HG03442 (cell line): Measurements from ENCODE around the gene RNF182.
"Not testable (repeated sequence)": the region's sequence is repeated elsewhere in the genome, so short reads cannot be mapped to it uniquely, and the experiment has no call there.

ENCODE experiments used
- ATAC-seq: cut with Tn5 transposase; IDR thresholded peaks from one replicate; pipeline ENCODE4 v1.9.1; 2021; ENCODE audit warnings: mild to moderate bottlenecking, moderate library complexity; ENCODE audit not compliant: unreplicated experiment

RNF182 gene, protein sequence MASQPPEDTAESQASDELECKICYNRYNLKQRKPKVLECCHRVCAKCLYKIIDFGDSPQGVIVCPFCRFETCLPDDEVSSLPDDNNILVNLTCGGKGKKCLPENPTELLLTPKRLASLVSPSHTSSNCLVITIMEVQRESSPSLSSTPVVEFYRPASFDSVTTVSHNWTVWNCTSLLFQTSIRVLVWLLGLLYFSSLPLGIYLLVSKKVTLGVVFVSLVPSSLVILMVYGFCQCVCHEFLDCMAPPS

GRCh38 chr6:13924949-13925881 lies at the start of gene RNF182:
TSS of gene RNF182 (plus strand) at chr6:13924952. CDS start at chr6:13977120, 52,168 bp downstream.
- ATAC-seq, result no peak

GRCh38 chr6:13877051-13877450 lies 47.7 kb upstream of the RNF182 start:
- no peak for ATAC-seq

GRCh38 chr6:13880061-13880663 lies 44.6 kb upstream of the RNF182 start:
- not testable (repeated sequence) for ATAC-seq

DNA sequence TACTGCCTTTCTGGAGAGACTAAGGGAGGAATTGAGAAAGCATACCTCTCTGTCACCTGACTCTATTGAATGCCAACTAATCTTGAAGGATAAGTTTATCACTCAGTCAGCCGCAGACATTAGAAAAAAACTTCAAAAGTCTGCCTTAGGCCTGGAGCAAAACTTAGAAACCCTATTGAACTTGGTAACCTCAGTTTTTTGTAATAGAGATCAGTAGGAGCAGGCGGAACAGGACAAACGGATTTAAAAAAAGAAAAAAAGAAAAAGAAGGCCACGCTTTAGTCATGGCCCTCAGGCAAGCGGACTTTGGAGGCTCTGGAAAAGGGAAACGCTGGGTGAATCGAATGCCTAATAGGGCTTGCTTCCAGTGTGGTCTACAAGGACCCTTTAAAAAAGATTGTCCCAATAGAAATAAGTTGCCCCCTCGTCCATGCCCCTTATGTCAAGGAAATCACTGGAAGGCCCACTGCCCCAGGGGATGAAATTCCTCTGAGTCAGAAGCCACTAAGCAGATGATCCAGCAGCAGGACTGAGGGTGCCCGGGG lies 43.1 kb upstream of the RNF182 start:
- no peak for ATAC-seq

DNA sequence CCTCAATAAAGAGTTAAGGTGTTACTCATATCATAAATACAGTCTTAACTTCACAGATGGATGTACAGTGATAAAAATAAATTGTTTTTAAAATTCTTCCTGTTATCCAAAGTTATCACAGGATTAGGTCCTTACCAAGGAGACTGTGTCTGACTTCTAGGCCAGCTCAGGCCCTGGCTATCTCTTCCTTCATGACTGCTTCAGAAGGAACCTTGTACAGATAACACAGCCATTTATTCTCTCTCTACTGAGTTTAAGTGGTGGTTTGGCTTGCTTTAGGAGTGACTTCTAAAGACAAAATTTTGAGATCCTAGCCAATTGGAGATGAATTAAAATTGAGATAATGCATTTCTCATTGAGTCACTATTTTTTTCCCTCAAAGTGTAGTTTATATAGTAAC lies 40.8 kb upstream of the RNF182 start:
- ATAC-seq, result no peak

DNA sequence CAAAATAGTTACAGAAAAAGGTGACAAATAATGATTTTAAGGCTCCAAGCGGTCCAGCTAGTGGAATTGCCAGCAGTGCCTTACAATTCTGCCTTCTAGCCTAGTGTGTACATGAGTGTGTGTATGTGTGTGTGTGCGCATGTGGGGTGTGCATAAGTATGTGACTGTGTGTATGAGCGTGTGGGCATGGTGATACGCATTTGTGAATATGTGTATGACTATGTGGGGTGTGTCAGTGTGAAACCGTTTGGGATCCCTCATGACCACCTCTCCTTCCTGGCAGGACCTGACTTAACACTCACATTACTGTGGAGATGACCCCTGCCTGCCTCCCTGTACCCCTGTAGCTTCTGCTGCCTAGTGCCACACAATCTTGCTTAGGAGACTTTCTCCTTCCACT lies 40.4 kb upstream of the RNF182 start:
- no peak for ATAC-seq

GRCh38 chr6:13885601-13886000 lies 39.2 kb upstream of the RNF182 start:
- ATAC-seq, result no peak

DNA sequence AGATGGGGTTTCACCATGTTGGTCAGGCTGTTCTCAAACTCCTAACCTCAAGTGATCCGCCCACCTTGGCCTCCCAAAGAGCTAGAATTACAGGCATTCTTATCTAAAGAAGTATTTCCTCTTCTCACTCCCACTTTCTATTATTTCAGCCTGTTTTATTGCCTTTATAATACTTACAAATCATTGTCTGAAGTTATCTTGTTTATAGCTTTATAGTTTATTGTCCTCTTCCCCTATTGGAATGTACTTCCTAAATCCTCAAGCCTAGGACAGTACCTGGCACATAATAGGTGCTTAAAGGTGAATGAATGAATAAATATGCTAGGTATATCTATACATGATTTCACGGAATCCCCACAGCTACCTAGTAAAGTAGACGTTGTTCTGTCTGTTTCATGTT lies 37.8 kb upstream of the RNF182 start:
- no peak for ATAC-seq

GRCh38 chr6:13892017-13892645 lies 32.6 kb upstream of the RNF182 start:
- no peak for ATAC-seq

DNA sequence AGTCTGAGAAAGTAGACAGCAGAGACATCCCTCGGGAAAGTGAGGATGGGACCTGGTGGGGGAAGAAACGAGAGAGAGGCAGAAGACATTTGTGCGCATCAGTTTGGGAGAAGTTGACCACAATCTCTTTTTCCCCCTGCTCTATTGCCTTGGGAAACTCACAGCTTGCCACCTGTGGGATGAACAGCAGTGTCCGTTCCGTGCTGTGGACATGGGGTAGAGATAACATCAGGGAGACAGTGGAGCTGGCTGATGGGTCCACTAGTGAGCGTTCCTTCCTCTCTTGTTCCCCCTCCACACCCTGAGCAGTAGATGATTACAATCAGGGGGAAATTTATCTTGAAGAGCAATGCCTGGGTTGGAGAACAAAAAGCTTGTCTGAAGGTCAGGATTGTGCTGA lies 21.8 kb upstream of the RNF182 start:
- no peak for ATAC-seq

- no peak for ATAC-seq
Measured at GRCh38 chr6:13903364-13903763, 21.4 kb upstream of the RNF182 start.

DNA sequence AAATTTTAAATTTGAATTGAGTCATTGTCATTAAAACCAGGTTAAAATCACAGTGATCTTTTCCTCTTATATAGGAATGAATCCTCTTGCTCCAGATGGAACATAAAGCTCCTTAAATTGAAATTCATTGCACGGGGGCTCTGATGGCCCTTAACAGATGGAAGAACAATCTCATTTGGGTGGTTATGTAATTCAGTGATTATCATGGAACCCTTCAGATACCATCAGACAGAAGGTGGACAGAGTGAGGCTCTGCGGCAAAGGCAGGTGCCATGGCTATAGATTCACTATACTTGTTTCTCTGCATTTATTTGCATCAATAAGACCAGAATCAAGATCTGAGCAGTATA lies 17.8 kb upstream of the RNF182 start:
- ATAC-seq, result no peak

DNA sequence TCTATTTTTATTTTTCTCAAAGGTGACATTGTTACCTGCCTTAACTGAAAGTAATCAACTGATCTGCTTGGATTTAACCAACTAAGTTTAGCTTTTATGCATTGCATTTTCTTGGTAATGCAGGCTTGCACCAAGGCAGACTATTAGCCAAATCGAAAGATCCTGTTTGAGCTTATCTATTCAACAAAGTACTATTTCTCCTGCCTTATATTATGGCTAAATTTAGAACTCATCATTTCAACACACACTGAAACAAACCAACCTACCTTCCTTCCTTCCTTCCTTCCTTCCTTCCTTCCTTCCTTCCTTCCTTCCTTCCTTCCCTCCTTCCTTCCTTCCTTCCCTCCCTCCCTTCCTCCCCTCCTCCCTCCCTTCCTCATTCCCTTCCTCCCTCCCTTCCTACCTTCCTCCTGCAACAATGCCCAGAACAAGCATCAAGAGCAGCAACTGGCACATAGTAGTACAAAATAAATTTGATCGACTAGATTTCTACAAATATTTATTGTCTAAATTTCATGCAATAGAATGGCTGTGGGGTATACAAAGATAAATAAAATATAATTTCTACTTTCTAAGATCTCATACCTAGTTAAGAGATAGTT lies 17.0 kb upstream of the RNF182 start:
- ATAC-seq, result no peak

DNA sequence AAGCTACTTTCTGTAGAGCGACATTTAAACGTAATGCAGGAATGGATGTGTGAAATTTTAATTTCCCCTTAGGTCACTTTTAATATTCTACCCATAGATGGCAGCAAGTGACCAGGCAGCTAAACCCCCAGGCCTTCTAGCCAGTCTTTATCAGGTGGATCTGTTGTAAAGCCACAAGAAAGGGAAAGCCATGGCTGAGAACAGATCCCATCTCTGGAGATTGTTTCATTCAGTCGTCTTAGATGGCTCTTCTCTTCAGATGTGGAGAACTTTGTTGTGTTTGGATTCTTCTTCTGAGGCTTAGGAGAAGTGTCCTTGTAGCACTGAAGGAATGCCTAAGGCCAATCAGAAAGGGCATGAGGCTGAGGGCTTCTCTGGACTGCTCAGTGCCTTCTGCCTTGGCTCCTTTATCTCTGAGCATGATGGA lies 15.8 kb upstream of the RNF182 start:
- no peak for ATAC-seq

DNA sequence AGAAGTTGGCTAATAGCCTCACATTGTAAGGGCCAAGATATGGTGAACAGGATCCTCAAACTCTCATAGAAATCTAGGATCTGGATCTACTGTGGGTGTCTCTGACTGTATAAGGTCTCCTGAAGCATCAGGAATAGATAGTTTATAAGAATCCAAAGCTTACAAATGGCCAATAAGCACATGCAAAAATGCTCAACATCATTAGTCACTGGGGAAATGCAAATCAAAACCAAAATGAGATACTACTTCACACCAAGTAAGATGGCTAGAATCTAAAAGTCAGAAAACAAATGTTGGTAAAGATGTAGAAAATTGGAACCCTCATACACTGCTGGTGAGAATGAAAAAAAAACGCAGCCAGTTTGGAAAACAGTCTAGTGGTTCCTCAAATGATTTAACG lies 14.3 kb upstream of the RNF182 start:
- ATAC-seq, result no peak

DNA sequence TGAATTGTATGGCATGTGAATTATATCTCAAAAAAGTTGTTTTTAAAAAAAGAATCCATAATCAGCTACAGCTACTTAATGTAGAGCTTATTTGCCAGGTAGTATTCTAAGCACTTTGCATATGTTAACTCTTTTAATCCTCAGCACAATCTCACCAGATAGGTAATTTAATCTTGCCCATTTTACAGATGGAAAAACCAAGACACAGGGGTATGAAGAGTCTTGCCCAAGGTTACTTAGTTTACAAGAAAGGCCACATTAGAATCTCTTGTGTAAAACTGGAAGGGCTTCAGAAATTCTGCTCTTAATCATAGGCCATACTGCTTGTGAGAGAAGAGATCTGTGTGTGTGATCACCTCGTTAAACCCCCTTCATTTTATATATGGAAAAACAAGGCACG lies 13.4 kb upstream of the RNF182 start:
- no peak for ATAC-seq

DNA sequence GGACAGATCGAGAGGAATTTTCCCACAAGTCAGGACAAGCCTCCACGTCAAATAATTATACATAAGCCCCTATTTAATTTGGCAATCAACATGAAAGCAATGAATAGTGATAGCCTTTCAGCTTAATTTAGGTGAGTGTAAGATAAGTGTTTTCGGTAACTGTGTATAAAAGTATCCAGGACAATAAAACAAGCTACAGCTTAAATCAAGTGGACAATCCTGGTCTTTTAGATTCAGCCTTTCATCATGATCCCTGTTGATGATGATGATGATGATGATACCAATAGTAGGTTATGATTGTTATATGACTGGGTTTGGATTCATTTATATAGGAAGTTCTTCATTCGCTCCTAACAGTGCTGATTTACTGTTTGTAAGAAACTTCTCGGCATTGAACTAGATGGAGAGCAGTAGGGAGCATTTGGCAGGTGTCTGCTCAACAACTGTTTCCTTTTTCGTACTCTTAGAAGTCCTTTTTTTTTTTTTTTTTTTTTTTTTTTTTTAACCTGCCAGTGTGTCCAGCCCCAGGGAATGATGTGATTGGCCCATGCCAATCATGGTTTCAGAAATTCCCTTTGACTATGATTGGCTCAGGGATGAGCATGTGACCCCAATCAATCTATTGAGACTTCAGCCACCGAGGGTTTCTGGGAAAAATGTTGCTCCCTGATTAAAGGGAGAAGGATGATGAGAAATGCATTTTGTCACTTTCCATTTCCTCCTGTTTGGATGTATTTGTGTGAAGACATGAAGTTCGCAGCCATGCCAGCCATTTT lies 11.3 kb upstream of the RNF182 start:
- ATAC-seq, result no peak

GRCh38 chr6:13914351-13914750 lies 10.4 kb upstream of the RNF182 start:
- ATAC-seq, result no peak

- ATAC-seq, result no peak
Measured at GRCh38 chr6:13915561-13916229, 9.1 kb upstream of the RNF182 start.
